Activated naive CD4-positive, alpha-beta T cell treated with anti-CD3 and anti-CD28 coated beads, Interleukin-2, amount 50 U/mL, for 72 hours (primary cell): ENCODE measurements around the gene DYDC2. TPM values are rescaled to one million over a fixed set of nuclear protein-coding genes. Genes with fewer than 3 reads are reported as not detected.
A peak's percentile ranks its signal among the peaks of the same experiment; 100 is the strongest.

Experiments
- ATAC-seq, 2 donors: fragments of 150-1000 bp; cut with Tn5 transposase; 2 replicates each; pipeline ENCODE4 v1.10.0; 2021; ENCODE audit warnings: mild to moderate bottlenecking in 2 of 2, moderate library complexity in 2 of 2
- DNase-seq, 2 donors: peaks; one replicate each; pipeline ENCODE4 v3.0.0; 2021 to 2022; ENCODE audit warnings: low spot score in 2 of 2
- H3K27ac Mint-ChIP-seq, 2 donors: one replicate each; pipeline ENCODE4 v1.8.0; 2022; ENCODE audit warnings: mild to moderate bottlenecking in 2 of 2, mixed read lengths in 2 of 2
- H3K36me3 Mint-ChIP-seq, 2 donors: one replicate each; pipeline ENCODE4 v1.8.0; 2022; ENCODE audit warnings: mixed read lengths in 2 of 2
- H3K9me3 Mint-ChIP-seq, 2 donors: one replicate each; pipeline ENCODE4 v1.8.0; 2022; ENCODE audit warnings: mixed read lengths in 2 of 2
- total RNA-seq, 2 donors: library from RNA; stranded (reverse); gene quantifications; one replicate each; pipeline ENCODE4 v1.2.3, GENCODE V29; 2022

Gene DYDC2, protein sequence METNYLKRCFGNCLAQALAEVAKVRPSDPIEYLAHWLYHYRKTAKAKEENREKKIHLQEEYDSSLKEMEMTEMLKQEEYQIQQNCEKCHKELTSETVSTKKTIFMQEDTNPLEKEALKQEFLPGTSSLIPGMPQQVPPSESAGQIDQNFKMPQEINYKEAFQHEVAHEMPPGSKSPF
- not detected for total RNA-seq

DNA sequence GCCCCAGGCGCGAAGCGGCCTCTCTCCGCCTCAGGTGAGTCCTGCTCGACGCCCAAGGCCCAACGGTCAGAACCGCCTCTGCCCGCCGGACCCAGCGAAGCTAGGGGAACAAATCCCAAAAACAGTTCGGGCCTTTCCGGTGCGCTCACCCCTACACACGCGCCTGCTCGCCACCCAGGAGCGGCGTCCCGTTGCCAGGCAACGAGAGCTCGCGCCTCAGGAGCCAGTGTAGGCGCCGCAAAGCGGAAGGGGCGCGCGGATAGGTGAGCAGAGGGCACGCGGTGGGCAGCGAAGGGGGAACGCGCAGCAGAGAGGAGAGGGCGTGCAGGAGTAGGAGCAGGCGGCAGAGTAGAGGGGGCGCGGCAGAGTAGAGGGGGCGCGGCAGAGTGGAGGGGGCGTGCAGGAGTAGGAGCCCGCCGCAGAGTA is at the start of gene DYDC2, which contains the start of gene DYDC1:
DYDC2 (plus strand) TSS at position 219 of the 426 bp plus-strand sequence. CDS start 5,663 bp downstream, outside the sequence.
DYDC1 (minus strand) TSS at position 193 of the 426 bp plus-strand sequence. CDS start 4,154 bp downstream, outside the sequence.
- ATAC-seq (peak; percentile 99), DNase-seq (peak; percentile 61 to 76)
- Mint-ChIP-seq H3K27ac (no peak within 1 kb of the TSS), H3K9me3 (no peaks in the 10 kb centered on the region), H3K36me3 (no peaks in the 10 kb centered on the region)

DNA sequence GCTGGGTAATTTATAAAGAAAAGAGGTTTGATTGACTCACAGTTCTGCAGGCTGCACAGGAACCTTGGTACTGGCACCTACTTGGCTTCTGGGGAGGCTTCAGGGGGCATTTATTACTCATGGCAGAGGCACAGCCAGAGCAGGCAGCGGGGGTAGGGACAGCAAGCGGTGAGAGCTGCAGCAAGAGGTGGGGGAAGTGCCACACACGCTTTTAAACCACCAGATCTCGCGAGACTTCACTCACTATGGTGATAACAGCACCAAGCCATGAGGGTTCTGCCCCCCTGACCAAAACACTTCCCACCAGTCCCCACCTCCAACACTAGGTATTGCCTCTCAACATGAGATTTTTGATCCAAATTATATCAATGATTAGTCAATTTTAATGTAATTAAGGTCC is 43.1 kb upstream of the DYDC2 start:
- H3K9me3 Mint-ChIP-seq: peaks cover 0 to 4% of the 10 kb centered on the region in 2 donors
- no peak for ATAC-seq
- DNase-seq: no peak
- H3K27ac Mint-ChIP-seq: no peak overlapping the region
- H3K36me3 Mint-ChIP-seq: no peaks in the 10 kb centered on the region

DNA sequence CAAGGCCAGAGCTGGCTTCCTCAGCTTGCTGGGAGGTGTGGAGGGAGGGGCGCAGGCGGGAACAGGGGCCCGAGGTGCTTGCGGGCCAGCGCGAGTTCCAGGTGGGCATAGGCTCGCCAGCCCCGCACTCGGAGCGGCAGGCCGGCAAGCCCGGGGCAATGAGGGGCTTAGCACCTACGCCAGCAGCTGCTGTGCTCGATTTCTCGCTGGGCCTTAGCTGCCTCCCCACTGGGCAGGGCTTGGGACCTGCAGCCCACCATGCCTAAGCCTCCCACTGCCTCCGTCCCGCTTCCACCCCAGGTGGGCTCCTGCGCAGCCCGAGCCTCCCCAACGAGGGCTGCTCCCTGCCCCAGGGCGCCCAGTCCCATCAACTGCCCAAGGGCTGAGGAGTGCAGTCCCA is 41.2 kb upstream of the DYDC2 start:
- ATAC-seq: no peak
- no peak for DNase-seq
- H3K27ac Mint-ChIP-seq: no peak overlapping the region
- H3K9me3 Mint-ChIP-seq: peaks cover 0 to 4% of the 10 kb centered on the region in 2 donors
- no peaks in the 10 kb centered on the region for H3K36me3 Mint-ChIP-seq

DNA sequence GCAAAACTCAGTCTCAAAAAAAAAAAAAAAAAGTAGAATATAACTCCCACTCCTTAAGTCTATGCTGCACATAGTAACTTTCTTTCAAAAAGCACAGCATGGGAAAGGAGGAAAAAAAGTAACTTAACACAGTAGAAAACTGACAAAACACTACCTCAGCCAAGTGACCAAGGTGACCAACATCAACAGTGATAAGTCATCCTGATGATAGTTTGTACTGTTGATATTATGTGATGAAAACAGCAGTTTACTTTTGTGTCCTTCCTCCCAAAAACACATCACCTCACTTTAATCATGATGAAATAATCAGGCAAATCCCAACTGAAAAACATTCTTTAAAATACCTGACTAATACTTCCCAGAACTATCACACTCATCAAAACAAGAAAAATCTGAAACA is 37.8 kb upstream of the DYDC2 start:
- no peak overlapping the region for H3K27ac Mint-ChIP-seq
- DNase-seq (no peak), ATAC-seq (no peak)
- no peaks in the 10 kb centered on the region for H3K36me3 Mint-ChIP-seq
- no peaks in the 10 kb centered on the region for H3K9me3 Mint-ChIP-seq

DNA sequence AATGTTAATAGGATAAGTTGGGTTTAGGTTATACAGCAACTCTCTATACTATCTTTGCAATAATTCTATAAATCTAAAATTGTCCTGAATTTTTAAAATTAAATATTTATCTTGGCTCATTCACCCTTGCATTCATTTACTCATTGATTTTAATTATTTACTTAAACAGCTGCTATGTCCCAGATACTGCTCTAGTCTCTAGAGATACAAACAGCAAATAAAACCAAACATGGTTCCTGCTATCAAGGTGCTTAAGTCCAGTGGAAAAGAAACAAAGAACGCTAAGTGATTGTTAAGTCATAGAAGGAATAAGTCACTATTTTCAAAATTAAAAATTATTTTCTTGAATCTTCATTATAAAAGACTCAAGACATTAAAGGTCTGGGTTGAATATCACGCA is 37.3 kb upstream of the DYDC2 start:
- DNase-seq (no peak), ATAC-seq (no peak)
- H3K9me3 Mint-ChIP-seq: no peaks in the 10 kb centered on the region
- H3K27ac Mint-ChIP-seq: no peak overlapping the region
- H3K36me3 Mint-ChIP-seq: no peaks in the 10 kb centered on the region

DNA sequence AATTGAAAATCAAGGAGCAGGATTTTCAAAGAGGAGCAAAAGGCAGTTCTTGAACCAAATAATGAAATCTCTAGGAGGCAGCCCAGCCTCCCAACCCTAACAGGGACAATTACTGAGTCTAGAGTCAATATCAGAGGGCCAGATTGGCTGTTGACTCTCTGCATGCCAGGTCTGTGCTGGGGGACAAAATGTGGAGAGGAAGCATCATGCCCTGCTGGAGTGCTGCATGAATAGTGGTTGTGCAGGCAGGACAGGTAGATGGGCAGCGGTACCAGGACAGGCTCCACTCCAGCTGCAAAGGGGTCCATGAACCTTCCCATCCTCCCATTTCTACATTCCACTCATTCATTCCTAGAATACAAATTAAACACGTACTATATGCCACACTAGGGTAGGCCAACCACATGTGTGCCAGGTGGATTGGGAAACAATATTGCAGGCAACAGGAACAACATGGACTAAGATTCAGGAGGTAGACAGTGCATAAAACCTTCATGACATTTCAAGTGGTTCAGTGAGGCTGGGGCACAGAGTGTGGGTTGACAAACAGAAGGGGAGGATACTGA is 36.8 kb upstream of the DYDC2 start:
- no peaks in the 10 kb centered on the region for H3K9me3 Mint-ChIP-seq
- DNase-seq: no peak
- H3K27ac Mint-ChIP-seq: no peak overlapping the region
- H3K36me3 Mint-ChIP-seq: no peaks in the 10 kb centered on the region
- ATAC-seq: no peak

DNA sequence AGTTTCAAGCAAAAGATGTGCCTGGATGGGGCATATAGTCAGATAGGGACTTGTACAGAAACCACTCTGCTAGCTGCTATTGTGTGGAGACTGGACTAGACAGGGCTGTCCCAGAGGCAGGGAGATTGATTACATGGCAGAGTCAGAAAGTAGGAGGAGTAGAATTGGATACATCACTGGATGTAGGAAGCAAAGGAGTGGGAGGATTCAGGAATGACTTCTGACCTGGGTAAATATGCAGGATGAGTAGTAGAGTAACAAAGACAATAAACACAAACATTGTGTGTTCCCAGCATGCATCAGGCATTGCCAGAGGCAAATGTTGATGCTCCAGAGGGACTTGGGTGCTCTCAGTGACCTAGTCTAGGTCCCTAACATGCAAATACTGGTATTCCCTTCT is 36.2 kb upstream of the DYDC2 start:
- no peaks in the 10 kb centered on the region for H3K9me3 Mint-ChIP-seq
- H3K27ac Mint-ChIP-seq: peak overlapping the region in 1 of 2 donors; percentile 24
- ATAC-seq: no peak

DNA sequence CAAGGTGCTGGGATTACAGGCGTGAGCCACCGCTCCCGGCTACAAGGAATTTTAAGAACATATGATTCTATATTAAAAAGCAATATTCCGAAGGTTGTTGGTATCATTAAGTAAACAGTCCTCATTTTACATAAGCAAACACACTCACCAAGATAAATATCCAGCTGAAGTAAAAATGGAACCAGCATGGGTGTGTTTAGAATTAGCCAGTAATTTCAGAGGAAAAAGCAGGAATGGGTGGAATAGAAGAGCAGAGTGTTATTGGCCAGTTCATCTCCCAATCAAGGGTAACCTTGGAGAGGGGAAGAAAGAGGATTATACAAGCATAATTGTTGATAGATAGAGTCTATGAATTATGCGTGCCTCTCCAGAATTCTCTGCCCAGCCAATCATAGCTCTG is 35.4 kb upstream of the DYDC2 start:
- no peak for ATAC-seq
- Mint-ChIP-seq H3K9me3 (no peaks in the 10 kb centered on the region), H3K27ac (no peak overlapping the region), H3K36me3 (no peaks in the 10 kb centered on the region)
- no peak for DNase-seq

More for the DNA sequence above, 36.2 kb upstream of the DYDC2 start:
- DNase-seq: no peak
- H3K36me3 Mint-ChIP-seq: no peaks in the 10 kb centered on the region

DNA sequence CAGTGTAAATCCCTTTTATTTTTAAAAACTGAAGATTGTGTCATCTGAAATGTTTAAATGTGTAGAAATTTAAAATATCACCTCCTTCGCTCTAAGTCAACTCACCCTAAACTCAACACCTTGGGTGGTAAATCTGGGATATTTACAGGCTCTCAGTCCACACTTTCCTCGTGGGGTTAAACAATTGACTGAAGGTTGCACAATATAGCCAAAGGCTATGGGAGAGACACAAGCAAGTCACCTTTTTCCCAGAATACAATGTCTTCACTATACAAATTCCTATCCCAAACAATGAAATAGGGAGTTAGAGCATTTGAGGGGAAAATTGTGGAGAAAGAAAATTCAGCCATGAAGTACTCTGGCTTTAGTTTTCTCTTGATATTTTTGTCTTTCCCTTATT is 34.4 kb upstream of the DYDC2 start:
- DNase-seq (no peak), ATAC-seq (no peak)
- Mint-ChIP-seq H3K27ac (no peak overlapping the region), H3K9me3 (no peaks in the 10 kb centered on the region), H3K36me3 (no peaks in the 10 kb centered on the region)

DNA sequence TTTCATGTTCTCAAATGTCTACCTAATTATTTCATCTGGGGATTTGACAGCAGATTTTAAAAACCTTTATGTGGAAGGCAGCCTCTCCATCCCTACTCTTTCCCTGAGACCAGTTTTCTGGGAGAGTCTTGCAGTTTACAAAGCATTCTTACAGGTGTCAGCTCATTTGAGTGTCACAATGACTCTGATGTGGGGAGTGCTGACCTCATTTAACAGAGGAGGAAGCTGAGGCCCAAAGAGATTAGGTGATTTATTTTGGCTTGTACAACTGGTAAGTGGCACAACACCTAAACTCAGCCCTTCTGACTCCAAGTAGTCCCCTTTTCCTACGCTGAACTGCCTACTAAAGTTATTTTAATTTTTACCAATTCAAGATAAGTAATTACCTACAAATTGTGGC is 33.9 kb upstream of the DYDC2 start:
- Mint-ChIP-seq H3K9me3 (no peaks in the 10 kb centered on the region), H3K36me3 (no peaks in the 10 kb centered on the region), H3K27ac (no peak overlapping the region)
- ATAC-seq (no peak), DNase-seq (no peak)

DNA sequence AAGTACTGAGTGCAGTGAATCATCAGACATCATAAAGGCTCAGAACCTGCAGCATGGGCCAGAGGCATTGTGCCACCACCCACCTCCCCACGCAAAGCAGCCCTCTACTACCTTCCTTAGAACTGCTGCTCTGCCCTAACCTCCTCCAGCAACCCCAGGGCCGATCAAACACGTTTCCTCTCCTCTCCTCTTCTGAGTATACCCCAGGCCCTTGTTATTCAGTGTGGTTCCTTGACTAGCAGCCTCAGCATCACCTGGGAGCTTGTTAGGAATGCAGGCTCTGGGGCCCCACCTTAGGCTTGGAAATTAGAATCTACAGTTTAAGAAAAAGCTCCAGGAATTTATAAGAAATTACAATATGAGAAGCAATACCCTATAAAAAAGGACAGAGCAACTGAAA is 33.3 kb upstream of the DYDC2 start:
- no peak for DNase-seq
- ATAC-seq: peak in 1 of 2 donors; percentile 22
- H3K9me3 Mint-ChIP-seq: no peaks in the 10 kb centered on the region
- no peak overlapping the region for H3K27ac Mint-ChIP-seq
- H3K36me3 Mint-ChIP-seq: no peaks in the 10 kb centered on the region

DNA sequence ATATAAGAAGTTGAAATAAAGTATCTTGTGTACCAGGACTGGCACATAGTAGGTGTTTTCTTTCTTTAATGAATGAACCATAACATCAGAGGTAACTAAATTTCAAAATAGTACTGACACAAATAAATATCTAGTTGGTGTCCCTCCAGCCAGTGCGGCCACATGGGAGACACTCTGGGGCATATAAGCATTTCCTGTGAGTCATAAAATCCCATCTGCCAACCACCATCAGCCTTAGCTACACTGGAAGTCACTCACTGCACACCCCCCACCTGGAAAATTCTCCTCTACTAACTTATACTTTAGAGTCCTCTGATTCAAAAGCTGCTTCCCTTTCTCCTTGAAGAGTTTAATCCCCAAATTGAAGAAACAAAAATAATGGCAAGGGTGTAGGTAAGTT is 32.5 kb upstream of the DYDC2 start:
- DNase-seq (no peak), ATAC-seq (no peak)
- H3K27ac Mint-ChIP-seq: no peak overlapping the region
- no peaks in the 10 kb centered on the region for H3K9me3 Mint-ChIP-seq
- no peaks in the 10 kb centered on the region for H3K36me3 Mint-ChIP-seq

DNA sequence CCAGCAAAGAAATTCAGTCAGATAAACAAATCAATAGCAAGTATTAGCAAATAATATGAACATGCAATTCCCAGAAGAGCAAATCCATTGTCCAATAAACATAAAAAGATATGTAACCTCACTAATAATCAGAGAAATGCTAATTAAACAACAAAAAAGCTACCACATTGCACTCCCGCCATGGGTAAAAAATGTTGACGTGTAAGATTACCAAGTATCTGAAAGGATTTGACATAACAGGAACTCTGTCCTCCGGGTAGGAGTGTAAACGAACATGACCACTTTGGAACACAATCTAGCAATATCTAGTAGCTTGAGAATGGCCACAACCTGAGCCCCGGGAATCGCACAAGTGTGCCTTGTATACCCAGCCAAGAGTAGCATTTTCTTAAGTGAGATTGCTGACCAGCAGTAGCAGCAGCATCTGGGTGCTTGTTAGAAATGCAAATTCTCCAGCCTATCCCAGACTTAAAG is 31.7 kb upstream of the DYDC2 start:
- ATAC-seq: no peak
- Mint-ChIP-seq H3K27ac (no peak overlapping the region), H3K36me3 (no peaks in the 10 kb centered on the region), H3K9me3 (no peaks in the 10 kb centered on the region)
- DNase-seq: no peak

DNA sequence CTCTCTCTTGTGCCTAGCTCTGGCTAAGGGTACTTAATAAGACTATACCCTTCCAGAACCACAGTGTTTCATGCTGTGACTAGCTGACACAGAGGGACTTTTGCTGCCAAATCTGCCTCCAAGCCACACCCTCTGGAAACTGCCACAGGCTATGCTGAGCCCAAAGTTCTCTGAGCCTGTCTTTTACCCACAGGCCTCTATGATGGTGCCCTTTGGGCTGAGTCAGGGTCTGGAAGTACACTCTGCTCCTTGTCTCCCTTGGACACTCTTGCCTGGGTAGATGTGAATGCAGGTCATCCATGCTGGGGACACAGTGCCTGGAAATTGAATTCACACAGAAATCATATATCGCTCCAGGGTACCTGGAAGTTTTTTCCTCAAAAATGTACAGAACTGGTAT is 22.6 kb upstream of the DYDC2 start:
- no peak for DNase-seq
- Mint-ChIP-seq H3K27ac (no peak overlapping the region), H3K9me3 (no peaks in the 10 kb centered on the region), H3K36me3 (no peaks in the 10 kb centered on the region)
- ATAC-seq: no peak

DNA sequence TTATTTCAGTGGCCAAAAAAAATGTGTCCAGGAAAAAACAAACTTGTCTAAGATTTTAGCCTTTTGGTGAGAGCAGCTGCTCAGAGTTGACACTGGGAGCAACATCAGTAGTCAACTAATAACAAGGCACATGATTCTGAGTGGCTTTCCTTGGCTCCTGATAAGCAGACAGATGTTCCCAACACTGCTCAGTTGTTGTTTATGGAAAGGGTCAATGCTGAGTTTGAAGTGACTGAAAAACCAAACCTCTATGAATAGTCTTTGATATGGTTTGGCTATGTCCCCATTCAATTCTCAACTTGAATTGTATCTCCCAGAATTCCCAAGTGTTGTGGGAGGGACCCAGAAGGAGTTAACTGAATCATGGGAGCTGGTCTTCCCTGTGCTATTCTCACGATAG is 12.3 kb upstream of the DYDC2 start:
- ATAC-seq (no peak), DNase-seq (no peak)
- Mint-ChIP-seq H3K36me3 (no peaks in the 10 kb centered on the region), H3K9me3 (no peaks in the 10 kb centered on the region), H3K27ac (no peak overlapping the region)

DNA sequence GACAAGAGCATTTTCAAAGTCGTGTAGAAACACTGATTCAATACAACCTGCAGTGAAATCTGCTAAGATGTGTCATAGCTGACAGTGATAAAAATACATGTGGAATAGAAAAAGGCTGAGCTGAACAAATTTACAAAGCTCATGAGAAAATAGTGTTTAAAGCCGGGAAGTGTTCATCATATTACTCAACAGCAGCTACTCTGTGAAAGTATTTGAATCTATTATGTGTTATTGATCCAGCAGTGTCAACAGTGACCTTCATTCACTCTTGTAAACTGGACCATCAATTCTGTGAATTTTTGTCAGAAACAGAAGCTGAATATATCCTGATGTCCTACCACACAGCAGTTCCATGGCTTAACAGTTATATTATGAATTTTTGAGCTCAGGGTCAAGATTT is 11.7 kb upstream of the DYDC2 start:
- no peaks in the 10 kb centered on the region for H3K9me3 Mint-ChIP-seq
- ATAC-seq: no peak

DNA sequence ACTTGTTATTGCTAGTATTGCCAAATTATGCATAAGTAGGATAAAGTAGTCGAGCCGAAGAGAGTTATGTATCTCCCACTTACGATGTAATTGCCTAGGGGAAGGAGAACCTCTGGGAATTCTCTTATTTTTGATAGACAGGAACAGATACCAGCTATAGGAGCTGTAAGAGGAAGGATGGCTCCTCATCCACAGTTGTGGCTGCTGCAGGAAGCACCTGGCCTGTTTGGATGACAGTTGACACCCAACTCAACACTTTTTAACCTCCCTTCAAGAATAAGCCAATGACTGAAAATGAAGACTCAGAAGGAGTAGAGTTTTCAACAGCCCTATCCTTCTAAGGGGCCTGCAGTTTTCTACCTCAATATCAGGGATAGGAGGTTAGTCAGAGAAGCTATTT is 6.3 kb upstream of the DYDC2 start:
- Mint-ChIP-seq H3K9me3 (no peaks in the 10 kb centered on the region), H3K27ac (no peak overlapping the region), H3K36me3 (no peaks in the 10 kb centered on the region)
- ATAC-seq (no peak), DNase-seq (no peak)

More for the DNA sequence above, 11.7 kb upstream of the DYDC2 start:
- no peak for DNase-seq
- Mint-ChIP-seq H3K36me3 (no peaks in the 10 kb centered on the region), H3K27ac (no peak overlapping the region)

DNA sequence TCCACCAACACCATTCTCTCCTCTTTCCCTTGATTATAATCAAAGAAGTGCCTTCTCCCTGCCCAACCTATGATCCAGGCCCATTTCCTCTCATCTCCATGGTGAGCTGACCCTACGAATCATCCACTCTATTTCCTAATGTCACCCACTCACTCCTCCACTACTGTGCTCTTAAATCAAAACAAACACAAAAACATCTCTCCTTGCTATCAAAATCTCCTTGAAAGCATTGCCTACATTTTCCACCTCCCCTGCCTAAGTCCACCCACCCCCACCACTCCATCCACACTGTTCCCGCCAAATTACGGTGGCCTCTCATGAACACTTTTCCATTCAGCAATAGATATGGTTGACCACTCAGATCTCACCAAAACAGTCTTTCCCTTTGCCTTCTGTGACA is 5.4 kb upstream of the DYDC2 start:
- H3K36me3 Mint-ChIP-seq: no peaks in the 10 kb centered on the region
- no peak for DNase-seq
- no peak for ATAC-seq
- H3K9me3 Mint-ChIP-seq: no peaks in the 10 kb centered on the region
- no peak overlapping the region for H3K27ac Mint-ChIP-seq
